Measurements from ENCODE around the gene PLEKHA7. TPM values are rescaled to one million over a fixed set of nuclear protein-coding genes. Genes with fewer than 3 reads are reported as not detected.

The PLEKHA7 gene
- total and polyA plus RNA-seq, 2 of the 13 experiments (the other 11 are each of a cell fraction or from before 2014, with no cell fraction given): 17.5 to 18.7 TPM

DNA sequence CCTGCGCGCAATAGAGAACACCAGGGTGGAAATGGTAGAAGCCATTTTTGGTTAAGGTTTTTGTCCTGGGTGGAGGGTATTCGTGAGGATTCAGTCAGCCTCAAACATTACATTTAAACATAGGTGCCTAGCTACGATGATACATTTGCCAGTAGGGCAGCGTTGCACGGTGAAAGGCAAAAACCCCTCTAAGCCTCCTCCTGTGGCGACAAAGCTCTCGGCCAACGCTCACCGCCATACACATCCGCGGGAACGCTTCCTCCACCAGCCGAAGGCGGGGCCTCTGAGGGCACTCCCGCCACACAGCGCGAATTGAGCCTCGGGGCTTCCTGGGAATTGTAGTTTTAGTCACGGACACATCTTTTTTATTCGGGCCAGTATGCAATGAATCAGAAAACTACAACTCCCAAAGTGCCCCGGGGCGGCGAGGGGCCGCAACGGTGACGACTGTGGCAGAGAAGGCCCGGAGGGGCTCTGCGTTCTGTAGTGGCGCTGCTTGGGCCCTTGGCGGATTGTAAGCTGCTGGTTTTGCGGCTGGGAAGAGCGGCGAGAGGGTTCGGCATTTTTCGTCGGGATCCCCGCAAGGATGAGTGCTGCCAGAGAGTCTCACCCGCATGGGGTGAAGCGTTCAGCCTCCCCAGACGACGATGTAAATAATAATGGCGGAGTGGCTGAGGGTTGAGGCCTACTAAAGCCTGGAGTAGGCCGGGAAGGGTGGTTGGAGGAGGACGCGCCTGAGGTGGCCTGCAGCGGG lies 275.8 kb downstream of the PLEKHA7 start, which contains the start of gene C11orf58 (continued):
- TF ChIP-seq RBFOX2 (IDR thresholded peaks at IDR 0.05; ENCODE audit: low read depth, low read length) (peak; percentile 92), PAF1 (CRISPR knock-in tag; IDR thresholded peaks at IDR 0.05) (no peak), ZNF644 (CRISPR knock-in tag; IDR thresholded peaks at IDR 0.05; ENCODE audit: low read depth) (no peak), ZBTB21 (CRISPR knock-in tag; IDR thresholded peaks at IDR 0.05) (no peak), KAT2B (IDR thresholded peaks at IDR 0.05; ENCODE audit: borderline replicate concordance, low read depth, low read length) (no peak), ZNF33A (CRISPR knock-in tag; IDR thresholded peaks at IDR 0.05; ENCODE audit: borderline replicate concordance) (no peak), HOXA9 (CRISPR knock-in tag; IDR thresholded peaks at IDR 0.05; ENCODE audit: borderline replicate concordance) (no peak), AGO2 (optimal IDR thresholded peaks at IDR 0.05; ENCODE audit: low read depth, low read length) (peak; percentile 75), ZNF605 (CRISPR knock-in tag; IDR thresholded peaks at IDR 0.05) (peak; percentile 96), KLF11 (CRISPR knock-in tag; IDR thresholded peaks at IDR 0.05) (peak; percentile 56; the same call in 1 of the 2 replicates), ZNF329 (CRISPR knock-in tag; IDR thresholded peaks at IDR 0.05; ENCODE audit: low read depth) (peak; percentile 22; the same call in 1 of the 2 replicates), SKI (IDR thresholded peaks at IDR 0.05; ENCODE audit: partially characterized antibody) (no peak), SOX6 (IDR thresholded peaks at IDR 0.05) (no peak), SOX6 (CRISPR knock-in tag; IDR thresholded peaks at IDR 0.05) (peak; percentile 55), CBFB (CRISPR knock-in tag; IDR thresholded peaks at IDR 0.05) (no peak; the same call in 1 of the 2 replicates), SMAD9 (CRISPR knock-in tag; IDR thresholded peaks at IDR 0.05) (no peak), PCBP1 (IDR thresholded peaks at IDR 0.05; ENCODE audit: borderline replicate concordance, low read depth, low read length) (peak; percentile 6; the same call in 1 of the 2 replicates), ZNF547 (CRISPR knock-in tag; IDR thresholded peaks at IDR 0.05) (no peak), SRY (CRISPR knock-in tag; IDR thresholded peaks at IDR 0.05) (peak; percentile 97), ONECUT2 (CRISPR knock-in tag; IDR thresholded peaks at IDR 0.05) (no peak), ADNP (CRISPR knock-in tag; IDR thresholded peaks at IDR 0.05) (no peak)
- TF ChIP-seq, protein P1, sequence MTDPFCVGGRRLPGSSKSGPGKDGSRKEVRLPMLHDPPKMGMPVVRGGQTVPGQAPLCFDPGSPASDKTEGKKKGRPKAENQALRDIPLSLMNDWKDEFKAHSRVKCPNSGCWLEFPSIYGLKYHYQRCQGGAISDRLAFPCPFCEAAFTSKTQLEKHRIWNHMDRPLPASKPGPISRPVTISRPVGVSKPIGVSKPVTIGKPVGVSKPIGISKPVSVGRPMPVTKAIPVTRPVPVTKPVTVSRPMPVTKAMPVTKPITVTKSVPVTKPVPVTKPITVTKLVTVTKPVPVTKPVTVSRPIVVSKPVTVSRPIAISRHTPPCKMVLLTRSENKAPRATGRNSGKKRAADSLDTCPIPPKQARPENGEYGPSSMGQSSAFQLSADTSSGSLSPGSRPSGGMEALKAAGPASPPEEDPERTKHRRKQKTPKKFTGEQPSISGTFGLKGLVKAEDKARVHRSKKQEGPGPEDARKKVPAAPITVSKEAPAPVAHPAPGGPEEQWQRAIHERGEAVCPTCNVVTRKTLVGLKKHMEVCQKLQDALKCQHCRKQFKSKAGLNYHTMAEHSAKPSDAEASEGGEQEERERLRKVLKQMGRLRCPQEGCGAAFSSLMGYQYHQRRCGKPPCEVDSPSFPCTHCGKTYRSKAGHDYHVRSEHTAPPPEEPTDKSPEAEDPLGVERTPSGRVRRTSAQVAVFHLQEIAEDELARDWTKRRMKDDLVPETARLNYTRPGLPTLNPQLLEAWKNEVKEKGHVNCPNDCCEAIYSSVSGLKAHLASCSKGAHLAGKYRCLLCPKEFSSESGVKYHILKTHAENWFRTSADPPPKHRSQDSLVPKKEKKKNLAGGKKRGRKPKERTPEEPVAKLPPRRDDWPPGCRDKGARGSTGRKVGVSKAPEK (CRISPR knock-in tag; IDR thresholded peaks at IDR 0.05; ENCODE audit: borderline replicate concordance): no peak
- TF ChIP-seq, protein P2, sequence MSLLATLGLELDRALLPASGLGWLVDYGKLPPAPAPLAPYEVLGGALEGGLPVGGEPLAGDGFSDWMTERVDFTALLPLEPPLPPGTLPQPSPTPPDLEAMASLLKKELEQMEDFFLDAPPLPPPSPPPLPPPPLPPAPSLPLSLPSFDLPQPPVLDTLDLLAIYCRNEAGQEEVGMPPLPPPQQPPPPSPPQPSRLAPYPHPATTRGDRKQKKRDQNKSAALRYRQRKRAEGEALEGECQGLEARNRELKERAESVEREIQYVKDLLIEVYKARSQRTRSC (CRISPR knock-in tag; IDR thresholded peaks at IDR 0.05; ENCODE audit: low read depth): 0 out of 2 replicates have a peak, but pooled peaks have one; percentile 56
- TF ChIP-seq, protein P3, sequence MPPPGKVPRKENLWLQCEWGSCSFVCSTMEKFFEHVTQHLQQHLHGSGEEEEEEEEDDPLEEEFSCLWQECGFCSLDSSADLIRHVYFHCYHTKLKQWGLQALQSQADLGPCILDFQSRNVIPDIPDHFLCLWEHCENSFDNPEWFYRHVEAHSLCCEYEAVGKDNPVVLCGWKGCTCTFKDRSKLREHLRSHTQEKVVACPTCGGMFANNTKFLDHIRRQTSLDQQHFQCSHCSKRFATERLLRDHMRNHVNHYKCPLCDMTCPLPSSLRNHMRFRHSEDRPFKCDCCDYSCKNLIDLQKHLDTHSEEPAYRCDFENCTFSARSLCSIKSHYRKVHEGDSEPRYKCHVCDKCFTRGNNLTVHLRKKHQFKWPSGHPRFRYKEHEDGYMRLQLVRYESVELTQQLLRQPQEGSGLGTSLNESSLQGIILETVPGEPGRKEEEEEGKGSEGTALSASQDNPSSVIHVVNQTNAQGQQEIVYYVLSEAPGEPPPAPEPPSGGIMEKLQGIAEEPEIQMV (CRISPR knock-in tag; IDR thresholded peaks at IDR 0.05; ENCODE audit: low read depth): 0 out of 2 replicates have a peak, but pooled peaks have one; percentile 43
- TF ChIP-seq, protein P4, sequence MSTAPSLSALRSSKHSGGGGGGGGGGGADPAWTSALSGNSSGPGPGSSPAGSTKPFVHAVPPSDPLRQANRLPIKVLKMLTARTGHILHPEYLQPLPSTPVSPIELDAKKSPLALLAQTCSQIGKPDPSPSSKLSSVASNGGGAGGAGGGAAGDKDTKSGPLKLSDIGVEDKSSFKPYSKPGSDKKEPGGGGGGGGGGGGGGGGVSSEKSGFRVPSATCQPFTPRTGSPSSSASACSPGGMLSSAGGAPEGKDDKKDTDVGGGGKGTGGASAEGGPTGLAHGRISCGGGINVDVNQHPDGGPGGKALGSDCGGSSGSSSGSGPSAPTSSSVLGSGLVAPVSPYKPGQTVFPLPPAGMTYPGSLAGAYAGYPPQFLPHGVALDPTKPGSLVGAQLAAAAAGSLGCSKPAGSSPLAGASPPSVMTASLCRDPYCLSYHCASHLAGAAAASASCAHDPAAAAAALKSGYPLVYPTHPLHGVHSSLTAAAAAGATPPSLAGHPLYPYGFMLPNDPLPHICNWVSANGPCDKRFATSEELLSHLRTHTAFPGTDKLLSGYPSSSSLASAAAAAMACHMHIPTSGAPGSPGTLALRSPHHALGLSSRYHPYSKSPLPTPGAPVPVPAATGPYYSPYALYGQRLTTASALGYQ (CRISPR knock-in tag; IDR thresholded peaks at IDR 0.05): peak; percentile 19; the same call in 1 of the 2 replicates
